ENCODE measurements around the gene GPD1L. TPM values are rescaled to one million over a fixed set of nuclear protein-coding genes. Genes with fewer than 3 reads are reported as not detected.
"Not testable (repeated sequence)": the region's sequence is repeated elsewhere in the genome, so short reads cannot be mapped to it uniquely, and the experiment has no call there.

Gene GPD1L
- total RNA-seq, 5 donors from 2014 or later (not counting 1 experiment from before 2014, with no cell fraction given): 20.2 to 26.6 (median 21.1) TPM

- ATAC-seq (replicated peaks in 1 of 4) (no peak), DNase-seq (no peak)
- WGBS (ENCODE audit: insufficient coverage): 93% methylated on average over 5 of the region's 5 CpGs
- peaks cover 0 to 1% (median 0%) of the 10 kb centered on the region in 3 donors for H3K4me1 Mint-ChIP-seq
- peaks cover 0 to 2% of the 10 kb centered on the region in 2 donors for H3K27me3 Mint-ChIP-seq
- Histone ChIP-seq H3K4me3 (ENCODE audit: control insufficient read depth in 1 of 2, extremely low read depth in 1 of 2, low read length in 1 of 2) (no peak overlapping the region), H3K27ac (ENCODE audit: low read length) (no peak overlapping the region), H3K27me3 (replicated peaks in 1 of 2; ENCODE audit: control insufficient read depth in 2 of 2, extremely low read depth in 1 of 2, insufficient read depth in 2 of 2, low read length in 1 of 2) (peaks cover 0 to 2% of the 10 kb centered on the region in 2 experiments), H3K4me1 (ENCODE audit: control insufficient read depth in 1 of 2, extremely low read depth in 1 of 2, insufficient read depth in 2 of 2, low read length in 2 of 2) (no peaks in the 10 kb centered on the region), H3K9me3 (peaks cover 4% of the 10 kb centered on the region), H3K36me3 (ENCODE audit: control insufficient read depth in 2 of 2, extremely low read depth in 1 of 2, insufficient read depth in 1 of 2, low read length in 1 of 2) (no peaks in the 10 kb centered on the region)
- no peak overlapping the region for H3K27ac Mint-ChIP-seq
- H3K9me3 Mint-ChIP-seq: peaks cover 4 to 14% (median 9%) of the 10 kb centered on the region in 3 donors
- peaks cover 6% of the 10 kb centered on the region for H3K36me3 Mint-ChIP-seq
- CTCF ChIA-PET: no interaction called here
- POLR2A ChIA-PET: interaction anchor here in 1 of 2 donors (0.6 kb wide), 1 partner anchor 25 kb away, joined by 4 read pairs; no protein-coding TSS in a partner anchor
- no peak overlapping the region for H3K4me3 Mint-ChIP-seq
Observed at GRCh38 chr3:32100465-32100864, 6.0 kb upstream of the GPD1L start.

GRCh38 chr3:32102289-32102688, 4.1 kb upstream of the GPD1L start:
- peaks cover 0 to 1% of the 10 kb centered on the region in 2 experiments for H3K27me3 ChIP-seq (replicated peaks in 1 of 2; ENCODE audit: control insufficient read depth in 2 of 2, extremely low read depth in 1 of 2, insufficient read depth in 2 of 2, low read length in 1 of 2)
- ChIA-PET POLR2A (interaction anchor here in 1 of 2 donors (0.6 to 0.8 kb wide), 2 partner anchors 12 to 937 kb away, joined by 3 read pairs; no protein-coding TSS in a partner anchor), CTCF (interaction anchor here in 1 of 2 donors (1.2 kb wide), 1 partner anchor 29 kb away, joined by 3 read pairs; no protein-coding TSS in a partner anchor)
- Mint-ChIP-seq H3K36me3 (peaks cover 6% of the 10 kb centered on the region), H3K27ac (no peak overlapping the region), H3K4me1 (peaks cover 8 to 10% (median 9%) of the 10 kb centered on the region in 3 donors), H3K9me3 (peaks cover 4 to 14% (median 9%) of the 10 kb centered on the region in 3 donors), H3K4me3 (no peak overlapping the region), H3K27me3 (no peaks in the 10 kb centered on the region)
- whole genome bisulfite sequencing (ENCODE audit: insufficient coverage): 94% methylated on average over 5 of the region's 7 CpGs
- DNase-seq: no peak
- H3K4me3 ChIP-seq (ENCODE audit: control insufficient read depth in 1 of 2, extremely low read depth in 1 of 2, low read length in 1 of 2): no peak overlapping the region
- peaks cover 4% of the 10 kb centered on the region for H3K9me3 ChIP-seq
- no peak for ATAC-seq (replicated peaks in 1 of 4)
- no peak overlapping the region for H3K27ac ChIP-seq (ENCODE audit: low read length)
- H3K4me1 ChIP-seq (ENCODE audit: control insufficient read depth in 1 of 2, extremely low read depth in 1 of 2, insufficient read depth in 2 of 2, low read length in 2 of 2): peaks cover 1 to 10% of the 10 kb centered on the region in 2 experiments
- H3K36me3 ChIP-seq (ENCODE audit: control insufficient read depth in 2 of 2, extremely low read depth in 1 of 2, insufficient read depth in 1 of 2, low read length in 1 of 2): no peaks in the 10 kb centered on the region

GRCh38 chr3:32104492-32104891, 1.9 kb upstream of the GPD1L start:
- 100% methylated on average over 1 of the region's 4 CpGs for WGBS (ENCODE audit: insufficient coverage)
- Mint-ChIP-seq H3K27me3 (no peaks in the 10 kb centered on the region), H3K4me3 (no peak overlapping the region), H3K36me3 (peaks cover 7% of the 10 kb centered on the region), H3K4me1 (peaks cover 24 to 26% (median 26%) of the 10 kb centered on the region in 3 donors), H3K27ac (no peak overlapping the region), H3K9me3 (peaks cover 4 to 14% (median 9%) of the 10 kb centered on the region in 3 donors)
- no peak for ATAC-seq (replicated peaks in 1 of 4)
- Histone ChIP-seq H3K27ac (ENCODE audit: low read length) (no peak overlapping the region), H3K4me1 (ENCODE audit: control insufficient read depth in 1 of 2, extremely low read depth in 1 of 2, insufficient read depth in 2 of 2, low read length in 2 of 2) (peaks cover 2 to 20% of the 10 kb centered on the region in 2 experiments), H3K9me3 (peaks cover 4% of the 10 kb centered on the region), H3K36me3 (ENCODE audit: control insufficient read depth in 2 of 2, extremely low read depth in 1 of 2, insufficient read depth in 1 of 2, low read length in 1 of 2) (no peaks in the 10 kb centered on the region), H3K4me3 (ENCODE audit: control insufficient read depth in 1 of 2, extremely low read depth in 1 of 2, low read length in 1 of 2) (no peak overlapping the region), H3K27me3 (replicated peaks in 1 of 2; ENCODE audit: control insufficient read depth in 2 of 2, extremely low read depth in 1 of 2, insufficient read depth in 2 of 2, low read length in 1 of 2) (no peaks in the 10 kb centered on the region)
- POLR2A ChIA-PET: no interaction called here
- DNase-seq: no peak
- CTCF ChIA-PET: interaction anchor here in 1 of 2 donors (1.2 kb wide), 1 partner anchor 136 kb away, joined by 4 read pairs; no protein-coding TSS in a partner anchor

- ATAC-seq (replicated peaks in 1 of 4): no peak
- H3K4me3 Mint-ChIP-seq: peak overlapping the region; percentile 91 to 97 (median 96)
- Histone ChIP-seq H3K4me3 (ENCODE audit: control insufficient read depth in 1 of 2, extremely low read depth in 1 of 2, low read length in 1 of 2) (no peak overlapping the region), H3K36me3 (ENCODE audit: control insufficient read depth in 2 of 2, extremely low read depth in 1 of 2, insufficient read depth in 1 of 2, low read length in 1 of 2) (no peaks in the 10 kb centered on the region), H3K27ac (ENCODE audit: low read length) (peak overlapping the region; percentile 24), H3K27me3 (replicated peaks in 1 of 2; ENCODE audit: control insufficient read depth in 2 of 2, extremely low read depth in 1 of 2, insufficient read depth in 2 of 2, low read length in 1 of 2) (no peaks in the 10 kb centered on the region), H3K9me3 (peaks cover 4% of the 10 kb centered on the region), H3K4me1 (ENCODE audit: control insufficient read depth in 1 of 2, extremely low read depth in 1 of 2, insufficient read depth in 2 of 2, low read length in 2 of 2) (peaks cover 2 to 23% of the 10 kb centered on the region in 2 experiments)
- ChIA-PET CTCF (interaction anchor here in 1 of 2 donors (1.2 kb wide), 1 partner anchor 135 kb away, joined by 4 read pairs; no protein-coding TSS in a partner anchor), POLR2A (interaction anchor here (0.6 kb wide), 2 partner anchors 201 to 555 kb away, joined by 3 read pairs; no protein-coding TSS in a partner anchor)
- H3K4me1 Mint-ChIP-seq: peaks cover 31 to 34% (median 34%) of the 10 kb centered on the region in 3 donors
- H3K27me3 Mint-ChIP-seq: no peaks in the 10 kb centered on the region
- peak overlapping the region; percentile 69 to 83 for H3K27ac Mint-ChIP-seq
- peaks cover 4 to 14% (median 9%) of the 10 kb centered on the region in 3 donors for H3K9me3 Mint-ChIP-seq
- DNase-seq: no peak
- WGBS (ENCODE audit: insufficient coverage): 100% methylated on average over 3 of the region's 7 CpGs
- H3K36me3 Mint-ChIP-seq: peaks cover 10% of the 10 kb centered on the region
Observed at GRCh38 chr3:32105291-32106131, 909 bp upstream of the GPD1L start.

GRCh38 chr3:32106929-32107362, 526 bp downstream of the GPD1L start:
- peaks cover 44 to 46% (median 44%) of the 10 kb centered on the region in 3 donors for H3K4me1 Mint-ChIP-seq

GRCh38 chr3:32108224-32108623, 1.8 kb downstream of the GPD1L start:
- H3K27ac ChIP-seq (ENCODE audit: low read length); CTCF ChIA-PET; H3K4me3 ChIP-seq (ENCODE audit: control insufficient read depth in 1 of 2, extremely low read depth in 1 of 2, low read length in 1 of 2); ATAC-seq (replicated peaks in 1 of 4); H3K36me3 ChIP-seq (ENCODE audit: control insufficient read depth in 2 of 2, extremely low read depth in 1 of 2, insufficient read depth in 1 of 2, low read length in 1 of 2); POLR2A ChIA-PET; H3K27me3 Mint-ChIP-seq; H3K36me3 Mint-ChIP-seq; H3K9me3 ChIP-seq; DNase-seq; H3K27me3 ChIP-seq (replicated peaks in 1 of 2; ENCODE audit: control insufficient read depth in 2 of 2, extremely low read depth in 1 of 2, insufficient read depth in 2 of 2, low read length in 1 of 2); H3K9me3 Mint-ChIP-seq; H3K27ac Mint-ChIP-seq: not testable (repeated sequence)
- peak overlapping the region; percentile 21 to 91 (median 47) for H3K4me3 Mint-ChIP-seq
- peaks cover 2 to 35% of the 10 kb centered on the region in 2 experiments for H3K4me1 ChIP-seq (ENCODE audit: control insufficient read depth in 1 of 2, extremely low read depth in 1 of 2, insufficient read depth in 2 of 2, low read length in 2 of 2)
- 93% methylated on average over 5 of the region's 9 CpGs for WGBS (ENCODE audit: insufficient coverage)
- H3K4me1 Mint-ChIP-seq: peaks cover 49 to 54% (median 51%) of the 10 kb centered on the region in 3 donors

More at GRCh38 chr3:32106929-32107362, 526 bp downstream of the GPD1L start:
- Histone ChIP-seq H3K4me1 (ENCODE audit: control insufficient read depth in 1 of 2, extremely low read depth in 1 of 2, insufficient read depth in 2 of 2, low read length in 2 of 2) (peaks cover 2 to 34% of the 10 kb centered on the region in 2 experiments), H3K9me3 (no peaks in the 10 kb centered on the region), H3K4me3 (ENCODE audit: control insufficient read depth in 1 of 2, extremely low read depth in 1 of 2, low read length in 1 of 2) (peak overlapping the region; percentile 49 to 72), H3K36me3 (ENCODE audit: control insufficient read depth in 2 of 2, extremely low read depth in 1 of 2, insufficient read depth in 1 of 2, low read length in 1 of 2) (no peaks in the 10 kb centered on the region), H3K27ac (ENCODE audit: low read length) (peak overlapping the region; percentile 41), H3K27me3 (replicated peaks in 1 of 2; ENCODE audit: control insufficient read depth in 2 of 2, extremely low read depth in 1 of 2, insufficient read depth in 2 of 2, low read length in 1 of 2) (no peaks in the 10 kb centered on the region)
- POLR2A ChIA-PET: no interaction called here
- DNase-seq (peak in 5 of 35 experiments; percentile 2 to 25 (median 8)), ATAC-seq (replicated peaks in 1 of 4) (peak in 1 of 4 experiments; percentile 44)
- CTCF ChIA-PET: interaction anchor here in 1 of 2 donors (0.6 kb wide), 1 partner anchor 1025 kb away, joined by 3 read pairs; no protein-coding TSS in a partner anchor
- peak overlapping the region; percentile 74 to 91 for H3K27ac Mint-ChIP-seq
- peaks cover 5% of the 10 kb centered on the region for H3K36me3 Mint-ChIP-seq
- peaks cover 1 to 5% (median 5%) of the 10 kb centered on the region in 3 donors for H3K9me3 Mint-ChIP-seq
- H3K27me3 Mint-ChIP-seq: no peaks in the 10 kb centered on the region
- WGBS (ENCODE audit: insufficient coverage): 4% methylated on average over 34 of the region's 36 CpGs
- H3K4me3 Mint-ChIP-seq: peak overlapping the region; percentile 91 to 97 (median 96)

Measured in T-cell (primary cell).